ENCODE measurements around the gene MAP3K7.

- TF ChIP-seq EP300 (IDR thresholded peaks at IDR 0.05): no peak
- no peak for TF ChIP-seq POLR2AphosphoS5 (IDR thresholded peaks at IDR 0.05)
Measured at GRCh38 chr6:90583836-90584481, 2.9 kb downstream of the MAP3K7 start.

Data from upper lobe of left lung (tissue), 4 donors.